MCF 10A (cell line): ENCODE data around the gene ZCCHC10. TPM values are rescaled to one million over a fixed set of nuclear protein-coding genes. Genes with fewer than 3 reads are reported as not detected.

Experiments
- Bru-seq: library from RNA; stranded (reverse); fragments of 400-500 nt; gene quantifications from one replicate; lab custom pipeline; 2021; lab: Mats Ljungman, UMichigan
- BruChase-seq, 2 experiments: library from RNA; stranded (reverse); fragments of 400-500 nt; gene quantifications; one replicate each; lab custom pipeline; 2021; lab: Mats Ljungman, UMichigan
- BruUV-seq: library from RNA; stranded (reverse); fragments of 400-500 nt; replicated peaks from 2 replicates; lab custom pipeline; 2021; lab: Mats Ljungman, UMichigan
- CTCF ChIA-PET: fragments of 300-600 bp; sonication (Branson Sonifier 250); formaldehyde crosslinking; extraction: SDS; loops from one replicate; lab custom pipeline; 2021; ENCODE audit warnings: antibody characterized with exemption, inconsistent platforms; lab: Yijun Ruan, JAX
- POLR2A ChIA-PET: fragments of 300-600, 350-650 bp; sonication (Branson Sonifier 250); formaldehyde crosslinking; extraction: SDS; loops from one replicate; lab custom pipeline; 2020; ENCODE audit warnings: antibody characterized with exemption, inconsistent platforms; lab: Yijun Ruan, JAX
- DNase-seq: peaks from one replicate; pipeline ENCODE4 v3.0.0-alpha.2; 2018; ENCODE audit not compliant: unreplicated experiment
- H3K27ac Mint-ChIP-seq: one replicate; pipeline ENCODE4 v1.8.0; 2022; ENCODE audit warnings: mild to moderate bottlenecking, low read depth, mixed read lengths; ENCODE audit not compliant: unreplicated experiment
- H3K27me3 Mint-ChIP-seq: one replicate; pipeline ENCODE4 v1.8.0; 2022; ENCODE audit warnings: mixed read lengths; ENCODE audit not compliant: insufficient read depth, unreplicated experiment
- H3K36me3 Mint-ChIP-seq: one replicate; pipeline ENCODE4 v1.8.0; 2022; ENCODE audit warnings: mild to moderate bottlenecking, moderate library complexity, mixed read lengths; ENCODE audit not compliant: insufficient read depth, unreplicated experiment
- H3K4me1 Mint-ChIP-seq: one replicate; pipeline ENCODE4 v1.8.0; 2022; ENCODE audit warnings: mixed read lengths; ENCODE audit not compliant: insufficient read depth, unreplicated experiment
- H3K4me3 Mint-ChIP-seq: one replicate; pipeline ENCODE4 v1.8.0; 2022; ENCODE audit warnings: mild to moderate bottlenecking, moderate library complexity, mixed read lengths; ENCODE audit not compliant: unreplicated experiment
- H3K9me3 Mint-ChIP-seq: one replicate; pipeline ENCODE4 v1.8.0; 2022; ENCODE audit warnings: mixed read lengths; ENCODE audit not compliant: unreplicated experiment
- CTCF ChIP-seq: fragments of 200-600 bp; IDR thresholded peaks from one replicate; pipeline ENCODE4 v1.8.0; 2022; ENCODE audit warnings: antibody characterized with exemption, mild to moderate bottlenecking; ENCODE audit not compliant: unreplicated experiment
- intact Hi-C: fragments of 100-400 bp; cut with micrococcal nuclease; formaldehyde crosslinking; loops from 2 replicates; pipeline ENCODE4 v1.14.1; 2022
- long read RNA-seq: library from polyadenylated mRNA; stranded (forward); transcript quantifications from one replicate; pipeline ENCODE4 v2.0.0, GENCODE V29; 2022
- total RNA-seq: library from RNA; stranded (reverse); gene quantifications from 2 replicates; pipeline ENCODE4 v1.2.3, GENCODE V29; 2022

Gene ZCCHC10
- total RNA-seq (35.0 and 37.7 TPM in 2 replicates), Bru-seq, nascent RNA (percentile 76 among the genes with signal in this experiment), BruChase-seq, experiment 1, labeled RNA remaining after a 6-hour chase (percentile 83 among the genes with signal in this experiment), BruChase-seq, experiment 2, labeled RNA remaining after a 2-hour chase (percentile 83 among the genes with signal in this experiment)
- long read RNA-seq, transcript ZCCHC10-206 (4 exons, 608 nt) = minor isoform, 10 of 120 reads
- long read RNA-seq, transcript ZCCHC10-207 (5 exons, 1,070 nt) = minor isoform, 11 of 120 reads
- long read RNA-seq, transcript ZCCHC10-201 (4 exons, 2,178 nt) = major isoform, 62 of 120 reads
- long read RNA-seq, transcript ZCCHC10-203 (3 exons, 325 nt) = minor isoform, 7 of 120 reads
- long read RNA-seq, partial matches to known transcripts = 5 of 120 reads
- long read RNA-seq, other reads (novel, unspliced or antisense) = 13 of 120 reads

GRCh38 chr5:133025804-133026663 lies at the start of gene ZCCHC10:
TSS of gene ZCCHC10 (minus strand) at chr5:133026549. CDS start at chr5:133026537, 12 bp downstream.
- ChIA-PET CTCF (interaction anchor here (0.6 to 1.1 kb wide), 4 partner anchors 9 to 86 kb away, joined by 3 to 5 read pairs (median 4); no protein-coding TSS in a partner anchor), POLR2A (interaction anchor here (0.6 to 7.4 kb wide), 20 partner anchors 12 to 1150 kb away, joined by 3 to 85 read pairs (median 4); partner anchors contain the start of genes AFF4, HSPA4 and VDAC1)
- Mint-ChIP-seq H3K4me3 (peak within 1 kb of the TSS; percentile 88), H3K27me3 (no peaks in the 10 kb centered on the region), H3K4me1 (peaks cover 19% of the 10 kb centered on the region), H3K27ac (peak within 1 kb of the TSS; percentile 94), H3K36me3 (peaks cover 25% of the 10 kb centered on the region), H3K9me3 (no peaks in the 10 kb centered on the region)
- TSS peak; percentile 71 for BruUV-seq
- peak; percentile 95 for DNase-seq
- TF ChIP-seq CTCF = no peak
- intact Hi-C loops = loop anchor here (2.0 kb wide), 1 partner anchor 63 kb away; the partner anchor contains the start of gene AFF4

- no peak for TF ChIP-seq CTCF
- intact Hi-C loops = no loop called here
- Mint-ChIP-seq H3K36me3 (peaks cover 95% of the 10 kb centered on the region), H3K4me1 (peaks cover 11% of the 10 kb centered on the region), H3K27ac (peak overlapping the region; percentile 2), H3K9me3 (no peaks in the 10 kb centered on the region), H3K4me3 (no peak overlapping the region), H3K27me3 (no peaks in the 10 kb centered on the region)
- ChIA-PET POLR2A (interaction anchor here (0.6 to 1.3 kb wide), 4 partner anchors 10 to 24 kb away, joined by 3 to 6 read pairs (median 4); partner anchors contain the start of gene HSPA4), CTCF (interaction anchor here (0.7 to 1.8 kb wide), 5 partner anchors 10 to 808 kb away, joined by 3 to 6 read pairs (median 3); no protein-coding TSS in a partner anchor)
- BruUV-seq = no TSS peak
- DNase-seq = no peak
Observed at GRCh38 chr5:133075572-133076536, 49.5 kb upstream of the ZCCHC10 start.

GRCh38 chr5:133072021-133072420 lies 45.7 kb upstream of the ZCCHC10 start:
- Mint-ChIP-seq H3K4me3 (no peak overlapping the region), H3K36me3 (peaks cover 96% of the 10 kb centered on the region), H3K27me3 (no peaks in the 10 kb centered on the region), H3K27ac (peak overlapping the region; percentile 41), H3K9me3 (no peaks in the 10 kb centered on the region), H3K4me1 (peaks cover 8% of the 10 kb centered on the region)
- no peak for TF ChIP-seq CTCF
- DNase-seq = peak; percentile 36
- POLR2A ChIA-PET = interaction anchor here (0.6 to 1.6 kb wide), 3 partner anchors 19 to 647 kb away, joined by 3 to 5 read pairs (median 4); partner anchors contain the start of gene HSPA4
- CTCF ChIA-PET = interaction anchor here (0.6 to 0.9 kb wide), 6 partner anchors 9 to 1427 kb away, joined by 3 to 6 read pairs (median 4); no protein-coding TSS in a partner anchor
- no TSS peak for BruUV-seq
- intact Hi-C loops = no loop called here
